HepG2 (cell line): Measurements from ENCODE around the gene UCHL3. TPM values are rescaled to one million over a fixed set of nuclear protein-coding genes. Genes with fewer than 3 reads are reported as not detected.

Source experiments
- ATF2 ChIP-seq: sonication (generic); formaldehyde crosslinking; IDR thresholded peaks from 2 replicates; pipeline ENCODE4 v1.4.0; 2020; ENCODE audit warnings: missing genetic modification reagents
- ATF3 ChIP-seq: sonication (generic); formaldehyde crosslinking; IDR thresholded peaks from 2 replicates; pipeline ENCODE4 v1.4.0; 2020; ENCODE audit warnings: missing genetic modification reagents
- ATF7 ChIP-seq, 2 experiments: fragments of 450-650 bp in 1 of 2; sonication (generic) in 1 of 2; formaldehyde crosslinking in 1 of 2; IDR thresholded peaks; 2 replicates each; pipeline versions ENCODE4 v1.4.0 to v1.6.1; 2016 to 2020; ENCODE audit warnings: antibody characterized with exemption in 1 of 2, mild to moderate bottlenecking in 1 of 2, missing genetic modification reagents in 1 of 2
- CBFB ChIP-seq: sonication (generic); formaldehyde crosslinking; IDR thresholded peaks from 2 replicates; pipeline ENCODE4 v1.4.0; 2020; ENCODE audit warnings: missing genetic modification reagents
- DBP ChIP-seq: sonication (generic); formaldehyde crosslinking; IDR thresholded peaks from 2 replicates; pipeline ENCODE4 v1.4.0; 2020; ENCODE audit warnings: missing genetic modification reagents; ENCODE audit errors: not compliant biosample characterization
- DMTF1 ChIP-seq: sonication (generic); formaldehyde crosslinking; IDR thresholded peaks from 2 replicates; pipeline ENCODE4 v1.4.0; 2020; ENCODE audit warnings: mild to moderate bottlenecking, missing genetic modification reagents
- EED ChIP-seq: sonication (generic); formaldehyde crosslinking; IDR thresholded peaks from 2 replicates; pipeline ENCODE4 v1.5.0; 2020; ENCODE audit warnings: mild to moderate bottlenecking, missing genetic modification reagents
- FOXJ3 ChIP-seq: sonication (generic); formaldehyde crosslinking; IDR thresholded peaks from 2 replicates; pipeline ENCODE4 v1.4.0; 2020; ENCODE audit warnings: missing genetic modification reagents, mild to moderate bottlenecking, borderline replicate concordance
- HDAC1 ChIP-seq: sonication (generic); formaldehyde crosslinking; IDR thresholded peaks from 2 replicates; pipeline ENCODE4 v1.5.1; 2020; ENCODE audit warnings: mild to moderate bottlenecking, missing genetic modification reagents
- KDM5B ChIP-seq: sonication (generic); formaldehyde crosslinking; IDR thresholded peaks from 2 replicates; pipeline ENCODE4 v1.4.0; 2020; ENCODE audit warnings: missing genetic modification reagents, mild to moderate bottlenecking, borderline replicate concordance
- KLF9 ChIP-seq: IDR thresholded peaks from 2 replicates; pipeline ENCODE4 v1.6.1; 2016; ENCODE audit warnings: low read depth
- MATR3 ChIP-seq: sonication (generic); formaldehyde crosslinking; IDR thresholded peaks from 2 replicates; pipeline ENCODE4 v1.4.0; 2020; ENCODE audit warnings: missing genetic modification reagents
- NR1H2 ChIP-seq: sonication (generic); formaldehyde crosslinking; IDR thresholded peaks from 2 replicates; pipeline ENCODE4 v1.8.1; 2022; ENCODE audit warnings: low read depth, missing genetic modification reagents, borderline replicate concordance
- TFDP1 ChIP-seq: IDR thresholded peaks from 2 replicates; pipeline ENCODE4 v1.6.1; 2016; ENCODE audit warnings: missing compliant biosample characterization, missing genetic modification reagents, borderline replicate concordance
- TRIM24 ChIP-seq: sonication (generic); formaldehyde crosslinking; IDR thresholded peaks from 2 replicates; pipeline ENCODE4 v1.8.0; 2022; ENCODE audit warnings: mild to moderate bottlenecking, missing genetic modification reagents
- YEATS2 ChIP-seq: sonication (generic); formaldehyde crosslinking; IDR thresholded peaks from 2 replicates; pipeline ENCODE4 v1.4.0; 2020; ENCODE audit warnings: missing genetic modification reagents, borderline replicate concordance
- ZFP62 ChIP-seq: sonication (generic); formaldehyde crosslinking; IDR thresholded peaks from 2 replicates; pipeline ENCODE4 v1.4.0; 2020; ENCODE audit warnings: missing genetic modification reagents
- ZNF282 ChIP-seq: fragments of 450-650 bp; IDR thresholded peaks from 2 replicates; pipeline ENCODE4 v1.6.1; 2018; ENCODE audit not compliant: partially characterized antibody
- ZNF317 ChIP-seq: sonication (generic); formaldehyde crosslinking; IDR thresholded peaks from 2 replicates; pipeline ENCODE4 v1.5.0; 2020; ENCODE audit warnings: mild to moderate bottlenecking, missing genetic modification reagents
- ZNF567 ChIP-seq: sonication (generic); formaldehyde crosslinking; IDR thresholded peaks from 2 replicates; pipeline ENCODE4 v1.8.1; 2023; ENCODE audit warnings: mild to moderate bottlenecking, missing genetic modification reagents, borderline replicate concordance
- ZNF572 ChIP-seq: sonication (generic); formaldehyde crosslinking; IDR thresholded peaks from 2 replicates; pipeline ENCODE4 v1.5.1; 2020; ENCODE audit warnings: mild to moderate bottlenecking, missing genetic modification reagents
- ZNF770 ChIP-seq: sonication (generic); formaldehyde crosslinking; IDR thresholded peaks from 2 replicates; pipeline ENCODE4 v1.5.0; 2020; ENCODE audit warnings: mild to moderate bottlenecking, missing genetic modification reagents
- polyA plus RNA-seq, 8 experiments: library from polyadenylated mRNA; depleted of rRNA in 3 of 8; stranded (reverse) in 7 of 8; unstranded in 1 of 8; fragments of >200 nt; fragmentation: Illumina TruSeq in 4 of 8; extraction: Trizol in 4 of 8; gene quantifications; 2 replicates each; pipeline versions ENCODE4 v1.2.1 to v1.2.3, GENCODE V29; 2011 to 2016; ENCODE audit warnings: low read depth in 4 of 8, missing spikeins in 1 of 8, mixed read lengths in 1 of 8; ENCODE audit not compliant: insufficient read depth in 1 of 8
- total RNA-seq, 5 experiments: library from RNA; depleted of rRNA; stranded (reverse); fragments of >200 nt; fragmentation: Illumina TruSeq; extraction: Trizol; gene quantifications; 2 replicates each; pipeline ENCODE4 v1.2.3, GENCODE V29; 2016; ENCODE audit warnings: low read depth in 1 of 5

UCHL3 gene
- total and polyA plus RNA-seq, 2 of the 13 experiments (the other 11 are each of a cell fraction or from before 2014, with no cell fraction given), result 36.2 to 93.3 TPM

- TF ChIP-seq TFDP1 (peak; percentile 88), NR1H2 (no peak), KDM5B (CRISPR knock-in tag) (no peak; the same call in 1 of the 2 replicates), ATF2 (CRISPR knock-in tag) (no peak), CBFB (CRISPR knock-in tag) (no peak), ZNF770 (CRISPR knock-in tag) (0 out of 2 replicates have a peak, but pooled peaks have one; percentile 1), ZNF567 (CRISPR knock-in tag) (peak; percentile 80; the same call in 1 of the 2 replicates), MATR3 (CRISPR knock-in tag) (no peak), YEATS2 (no peak), KLF9 (CRISPR knock-in tag) (no peak), ZFP62 (CRISPR knock-in tag) (no peak), ZNF317 (CRISPR knock-in tag) (no peak), DBP (CRISPR knock-in tag) (no peak), ATF7 (IDR thresholded peaks at IDR 0.05) (no peak), ATF7 (CRISPR knock-in tag; IDR thresholded peaks at IDR 0.05) (no peak), DMTF1 (no peak), ZNF282 (no peak), HDAC1 (CRISPR knock-in tag) (no peak), TRIM24 (no peak), ZNF572 (CRISPR knock-in tag) (no peak), FOXJ3 (CRISPR knock-in tag) (no peak), ATF3 (CRISPR knock-in tag) (no peak), EED (no peak)
Measured at GRCh38 chr13:75635101-75635827, 85.7 kb downstream of the UCHL3 start (continued).
